OCI-LY1 (cell line): Measurements from ENCODE around the gene MAD1L1.

ENCODE experiments used
- EZH2 ChIP-seq: fragments of 200-600 bp; sonication (generic), shearing (Covaris generic); IDR thresholded peaks from 2 replicates; pipeline ENCODE4 v1.8.0; 2017; ENCODE audit warnings: borderline replicate concordance, mixed run types, mild to moderate bottlenecking, antibody characterized with exemption, low read length, moderate library complexity, mixed read lengths
- TF ChIP-seq, protein P1 (sequence below): fragments of 200-600 bp; sonication (generic), shearing (Covaris generic); IDR thresholded peaks from 2 replicates; pipeline ENCODE4 v1.5.1; 2017; ENCODE audit warnings: mild to moderate bottlenecking, antibody characterized with exemption, low read length, moderate library complexity, mixed read lengths

DNA sequence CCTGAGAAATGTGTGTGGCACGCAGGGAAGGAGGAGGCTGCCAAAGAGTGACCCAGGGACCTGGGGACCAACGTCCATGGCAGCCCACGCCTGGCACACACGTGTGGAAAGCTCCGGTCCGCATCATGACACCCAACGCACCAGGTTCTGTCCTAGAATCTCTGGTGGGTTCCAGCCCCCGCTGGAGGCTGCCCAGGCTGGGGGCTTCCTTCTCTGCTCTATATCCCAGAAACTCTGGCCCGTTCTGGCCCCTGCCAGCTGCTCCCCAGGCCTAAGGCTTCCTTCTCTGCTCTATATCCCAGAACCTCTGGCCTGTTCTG, 300.8 kb downstream of the MAD1L1 start:
- TF ChIP-seq, protein P1, sequence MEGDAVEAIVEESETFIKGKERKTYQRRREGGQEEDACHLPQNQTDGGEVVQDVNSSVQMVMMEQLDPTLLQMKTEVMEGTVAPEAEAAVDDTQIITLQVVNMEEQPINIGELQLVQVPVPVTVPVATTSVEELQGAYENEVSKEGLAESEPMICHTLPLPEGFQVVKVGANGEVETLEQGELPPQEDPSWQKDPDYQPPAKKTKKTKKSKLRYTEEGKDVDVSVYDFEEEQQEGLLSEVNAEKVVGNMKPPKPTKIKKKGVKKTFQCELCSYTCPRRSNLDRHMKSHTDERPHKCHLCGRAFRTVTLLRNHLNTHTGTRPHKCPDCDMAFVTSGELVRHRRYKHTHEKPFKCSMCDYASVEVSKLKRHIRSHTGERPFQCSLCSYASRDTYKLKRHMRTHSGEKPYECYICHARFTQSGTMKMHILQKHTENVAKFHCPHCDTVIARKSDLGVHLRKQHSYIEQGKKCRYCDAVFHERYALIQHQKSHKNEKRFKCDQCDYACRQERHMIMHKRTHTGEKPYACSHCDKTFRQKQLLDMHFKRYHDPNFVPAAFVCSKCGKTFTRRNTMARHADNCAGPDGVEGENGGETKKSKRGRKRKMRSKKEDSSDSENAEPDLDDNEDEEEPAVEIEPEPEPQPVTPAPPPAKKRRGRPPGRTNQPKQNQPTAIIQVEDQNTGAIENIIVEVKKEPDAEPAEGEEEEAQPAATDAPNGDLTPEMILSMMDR = no peak
- TF ChIP-seq EZH2 = no peak
